Activated T-cell treated with anti-CD3 and anti-CD28 coated beads for 1 hour (primary cell): ENCODE measurements around the gene CABP2.
A peak's percentile ranks its signal among the peaks of the same experiment; 100 is the strongest.

ENCODE experiments used
- DNase-seq: peaks from one replicate; pipeline ENCODE4 v3.0.0-alpha.2; 2020; ENCODE audit warnings: low read depth

CABP2 gene

GRCh38 chr11:67507864-67508485, 15.3 kb downstream of the CABP2 start, which contains the start of gene CDK2AP2:
TSS of gene CDK2AP2 (minus strand) at chr11:67508162. CDS start at chr11:67508082, 80 bp downstream.
- peak; percentile 92 for DNase-seq

- no peak for DNase-seq
Observed at GRCh38 chr11:67507242-67507863, 15.9 kb downstream of the CABP2 start.

- no peak for DNase-seq
Observed at GRCh38 chr11:67506426-67507051, 16.7 kb downstream of the CABP2 start.

GRCh38 chr11:67505605-67506396, 17.4 kb downstream of the CABP2 start:
- peak; percentile 83 for DNase-seq

GRCh38 chr11:67504950-67505581, 18.2 kb downstream of the CABP2 start, which contains the start of gene PITPNM1:
TSS of gene PITPNM1 (minus strand) at chr11:67505363. CDS start at chr11:67504180, 1,183 bp downstream.
- peak; percentile 61 for DNase-seq

- no peak for DNase-seq
Observed at GRCh38 chr11:67504005-67504949, 19.0 kb downstream of the CABP2 start.

- no peak for DNase-seq
Observed at GRCh38 chr11:67503119-67504004, 19.9 kb downstream of the CABP2 start.

GRCh38 chr11:67502328-67502979, 20.8 kb downstream of the CABP2 start:
- DNase-seq, result no peak

GRCh38 chr11:67501854-67502253, 21.4 kb downstream of the CABP2 start:
- no peak for DNase-seq

- no peak for DNase-seq
Observed at GRCh38 chr11:67500831-67501715, 22.2 kb downstream of the CABP2 start.

- DNase-seq, result no peak
Observed at GRCh38 chr11:67500484-67500821, 22.8 kb downstream of the CABP2 start.

- DNase-seq, result no peak
Observed at GRCh38 chr11:67499808-67500483, 23.3 kb downstream of the CABP2 start.

GRCh38 chr11:67498544-67498972, 24.7 kb downstream of the CABP2 start:
- DNase-seq, result no peak

- no peak for DNase-seq
Observed at GRCh38 chr11:67497656-67498291, 25.5 kb downstream of the CABP2 start.

GRCh38 chr11:67496113-67496512, 27.1 kb downstream of the CABP2 start:
- no peak for DNase-seq

GRCh38 chr11:67495234-67496005, 27.8 kb downstream of the CABP2 start:
- no peak for DNase-seq
